NCI-H748 treated with DMSO at 0.1 percent for 48 hours (cell line): ENCODE results near the gene CABP1.
"Not testable (repeated sequence)": the region's sequence is repeated elsewhere in the genome, so short reads cannot be mapped to it uniquely, and the experiment has no call there.

Source experiments
- DNase-seq: peaks from one replicate; lab custom pipeline; 2025; lab: John Stamatoyannopoulos, UW

CABP1 gene

DNA sequence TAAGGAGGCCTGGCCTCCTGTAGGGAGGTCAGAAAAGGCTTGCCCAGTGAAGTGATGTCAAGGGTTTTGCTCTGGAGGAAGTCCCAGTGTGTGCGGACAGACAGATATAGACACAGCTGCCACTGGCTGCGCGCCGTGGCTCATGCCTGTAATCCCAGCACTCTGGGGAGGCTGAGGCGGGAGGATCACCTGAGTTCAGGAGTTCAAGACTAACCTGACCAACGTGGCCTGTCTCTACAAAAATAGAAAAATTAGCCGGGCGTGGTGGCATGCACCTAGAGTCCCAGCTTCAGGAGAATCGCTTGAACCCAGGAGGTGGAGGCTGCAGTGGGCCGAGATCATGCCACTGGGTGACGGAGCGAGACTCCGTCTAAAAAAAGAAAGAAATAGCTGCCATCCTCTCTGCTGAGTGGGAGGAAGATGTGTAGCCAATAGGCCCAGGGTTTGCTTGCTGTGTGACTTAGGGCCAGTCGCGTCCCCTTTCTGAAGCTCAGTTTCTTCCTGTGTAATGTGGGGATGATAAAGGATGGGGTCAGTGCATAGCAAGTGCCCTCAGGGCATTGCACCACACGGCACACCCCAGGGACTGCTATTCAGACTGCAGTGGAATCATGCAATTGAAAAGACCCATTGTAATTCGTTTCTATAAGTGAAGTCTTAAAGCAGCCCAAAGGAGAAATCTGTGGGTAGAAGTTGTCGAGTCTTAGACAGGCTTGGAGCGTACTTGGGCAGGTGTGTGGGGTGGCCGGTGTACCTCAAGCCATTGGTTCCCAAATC, 27.9 kb downstream of the CABP1 start:
- no peak for DNase-seq

DNA sequence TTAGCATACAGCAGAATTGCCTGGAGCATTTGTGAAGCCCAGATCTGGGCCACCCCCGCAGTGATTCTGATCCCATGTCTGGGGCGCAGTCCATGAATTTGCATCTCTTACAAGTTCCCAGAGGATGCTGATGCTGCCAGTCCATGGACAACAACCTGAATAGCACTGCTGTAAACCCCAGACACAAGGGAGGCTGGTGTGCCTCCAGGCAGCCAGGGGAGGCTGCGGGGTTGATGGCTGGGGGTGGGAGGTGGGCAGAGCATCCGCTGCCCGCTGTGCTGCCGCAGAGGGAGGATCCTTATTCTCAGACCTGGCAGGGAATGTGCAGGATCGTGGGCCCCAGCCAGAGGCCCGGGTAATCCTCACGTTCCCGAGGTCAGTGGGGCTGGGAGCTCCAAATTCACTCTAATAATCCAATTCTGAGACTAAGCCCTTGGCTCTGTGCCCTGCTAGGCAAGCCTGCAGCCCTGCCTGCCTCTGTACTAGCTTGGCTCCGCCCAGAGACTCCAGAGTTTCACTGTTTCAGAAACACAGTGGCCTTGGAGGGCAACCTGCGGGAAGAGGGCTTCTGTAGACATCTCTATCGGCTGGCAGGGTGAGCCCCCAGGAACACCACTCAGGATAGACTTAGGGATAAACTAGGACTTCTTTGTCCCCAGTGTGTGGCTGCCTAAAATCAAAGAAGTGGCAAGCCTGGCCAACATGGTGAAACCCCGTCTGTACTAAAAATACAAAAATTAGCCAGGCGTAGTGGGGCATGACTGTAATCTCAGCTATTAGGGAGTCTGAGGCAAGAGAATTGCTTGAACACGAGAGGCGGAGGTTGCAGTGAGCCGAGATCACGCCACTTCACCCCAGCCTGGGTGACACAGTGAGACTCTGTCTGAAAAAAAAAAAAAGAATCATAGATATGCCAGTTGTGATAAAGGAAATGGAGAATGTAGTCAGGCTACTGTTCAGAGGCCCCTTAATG, 28.7 kb downstream of the CABP1 start:
- DNase-seq = no peak

DNA sequence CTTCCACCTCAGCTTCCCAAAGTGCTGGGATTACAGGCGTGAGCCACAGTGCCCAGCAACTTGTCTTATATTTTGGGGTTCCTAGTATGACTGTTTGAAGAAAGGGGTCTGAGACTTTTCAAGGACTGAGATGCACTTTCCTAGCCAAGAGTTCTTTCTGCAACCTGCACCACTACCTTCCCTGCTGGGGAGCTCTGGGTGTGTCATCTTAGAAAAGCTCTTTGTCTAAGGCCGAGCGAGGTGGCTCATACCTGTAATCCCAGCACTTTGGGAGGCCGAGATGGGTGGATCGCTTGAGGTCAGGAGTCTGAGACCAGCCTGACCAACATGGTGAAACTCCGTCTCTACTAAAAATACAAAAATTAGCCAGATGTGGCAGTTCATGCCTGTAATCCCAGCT, 29.8 kb downstream of the CABP1 start:
- DNase-seq = not testable (repeated sequence)

DNA sequence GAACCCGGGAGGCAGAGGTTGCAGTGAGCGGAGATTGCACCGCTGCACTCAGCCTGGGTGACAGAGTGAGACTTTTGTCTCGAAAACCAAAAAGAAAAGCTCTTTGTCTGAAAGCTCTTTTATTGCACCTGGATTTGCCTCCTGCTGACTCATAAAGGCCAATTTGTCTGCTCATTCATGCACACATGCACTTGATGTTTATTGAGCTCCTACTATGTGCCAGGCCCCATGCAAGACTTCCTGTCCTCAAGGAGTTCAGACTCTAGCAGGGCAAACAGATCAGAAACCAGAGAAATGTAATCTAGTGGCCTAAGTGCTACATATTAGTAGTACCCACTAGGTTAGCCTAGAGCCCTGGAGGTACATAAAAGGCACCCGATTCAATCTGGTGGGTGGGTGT, 30.2 kb downstream of the CABP1 start:
- no peak for DNase-seq

DNA sequence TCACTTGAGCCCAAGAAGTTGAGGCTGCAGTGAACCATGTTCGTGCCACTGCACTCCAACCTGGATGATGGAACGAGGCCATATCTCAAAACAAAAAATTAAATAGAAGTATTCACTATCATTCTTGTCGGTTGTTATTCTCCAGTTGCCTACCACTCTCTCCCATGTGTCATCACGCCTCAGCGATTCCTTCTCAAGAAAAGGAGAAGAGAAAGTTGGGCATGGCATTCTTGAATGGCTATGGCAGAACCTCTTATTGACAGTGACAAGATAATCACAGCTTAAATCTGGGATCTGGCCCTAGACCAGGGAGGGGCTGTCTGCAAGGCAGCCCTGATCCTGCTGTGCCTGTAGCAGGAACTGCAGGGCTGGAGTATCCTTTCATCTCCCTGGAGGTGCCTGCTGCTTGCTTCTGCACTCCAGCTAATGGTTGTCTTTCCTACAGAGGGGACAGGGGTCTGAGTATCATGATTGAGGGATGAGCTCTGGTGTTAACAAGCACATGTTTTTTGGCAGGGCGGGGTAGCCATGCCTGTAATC, 33.7 kb downstream of the CABP1 start:
- no peak for DNase-seq

DNA sequence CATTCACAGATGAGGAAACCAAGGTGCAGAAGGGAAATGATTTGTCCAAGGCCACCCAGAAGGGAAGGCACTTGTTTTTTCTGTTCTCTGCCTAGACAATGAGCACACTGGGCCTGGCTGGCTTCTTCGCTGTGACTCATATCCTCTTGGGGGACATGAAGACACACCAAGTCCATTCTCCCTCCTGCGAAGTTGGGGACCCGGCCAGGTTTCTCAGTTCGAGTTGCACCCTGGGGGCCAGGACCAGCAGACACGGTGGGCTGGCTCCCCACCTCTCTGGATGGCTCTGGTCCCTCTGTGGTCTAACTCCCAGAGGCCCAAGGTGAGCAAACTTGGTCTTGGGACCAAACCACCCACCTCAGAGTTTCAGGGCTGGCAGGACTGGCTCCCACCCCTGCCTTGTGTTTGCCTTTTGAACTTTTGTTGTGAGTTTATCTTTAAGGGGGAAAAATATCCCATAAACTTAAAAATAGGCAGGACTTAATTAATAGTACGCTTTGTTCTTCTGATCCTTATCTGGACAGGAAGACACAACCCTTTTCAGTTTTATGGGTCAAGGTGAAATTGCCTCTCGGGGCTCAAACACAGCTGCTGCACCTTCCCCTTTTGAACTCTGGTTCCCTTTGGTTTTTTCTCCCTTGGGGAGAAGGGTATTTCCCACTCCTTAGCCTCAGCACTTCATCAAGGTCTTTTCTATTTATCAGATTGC, 37.5 kb downstream of the CABP1 start:
- no peak for DNase-seq

DNA sequence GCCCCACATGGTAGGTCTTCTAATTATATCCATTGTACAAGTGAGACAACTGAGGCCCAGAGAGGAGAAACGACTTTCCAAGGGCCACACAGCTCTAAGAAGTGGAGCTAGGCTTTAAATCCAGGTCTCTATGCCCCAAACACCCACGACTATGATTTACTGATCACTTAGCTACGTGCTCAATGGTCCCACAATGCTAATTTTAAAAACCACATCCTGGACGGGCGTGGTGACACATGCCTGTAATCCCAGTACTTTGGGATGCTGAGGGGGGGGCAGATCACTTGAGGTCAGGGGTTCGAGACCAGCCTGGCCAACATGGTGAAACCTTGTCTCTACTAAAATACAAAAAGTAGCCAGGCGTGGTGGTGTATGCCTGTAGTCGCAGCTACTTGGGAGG, 38.1 kb downstream of the CABP1 start:
- DNase-seq = no peak

DNA sequence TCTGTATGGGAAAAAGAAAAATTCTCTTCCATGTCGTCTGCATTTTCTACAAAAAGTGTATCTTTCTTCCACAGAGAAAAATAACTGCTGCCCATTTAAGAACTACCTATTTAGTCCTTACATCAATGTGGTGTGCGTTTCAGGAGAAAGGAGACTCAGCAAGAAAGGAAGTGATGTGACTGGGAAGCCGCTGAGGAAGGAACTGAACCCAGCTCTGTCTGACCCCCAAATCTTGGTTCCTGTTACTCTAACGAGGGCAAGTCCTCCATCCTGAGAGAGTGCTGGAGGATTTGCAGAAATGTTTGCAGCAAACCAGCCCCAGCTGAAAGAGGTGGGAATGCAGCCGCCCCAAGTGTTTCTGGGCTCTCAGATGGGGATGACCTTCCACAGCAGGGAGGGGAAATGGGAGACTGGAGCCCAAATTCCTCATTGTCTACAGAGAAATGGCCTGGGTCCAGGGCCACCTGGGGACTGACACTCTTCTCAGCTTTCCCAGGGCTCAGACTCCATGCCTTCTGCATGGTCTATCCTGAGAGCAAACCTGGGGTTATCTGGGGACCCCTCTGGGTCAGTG, 39.8 kb downstream of the CABP1 start:
- no peak for DNase-seq

DNA sequence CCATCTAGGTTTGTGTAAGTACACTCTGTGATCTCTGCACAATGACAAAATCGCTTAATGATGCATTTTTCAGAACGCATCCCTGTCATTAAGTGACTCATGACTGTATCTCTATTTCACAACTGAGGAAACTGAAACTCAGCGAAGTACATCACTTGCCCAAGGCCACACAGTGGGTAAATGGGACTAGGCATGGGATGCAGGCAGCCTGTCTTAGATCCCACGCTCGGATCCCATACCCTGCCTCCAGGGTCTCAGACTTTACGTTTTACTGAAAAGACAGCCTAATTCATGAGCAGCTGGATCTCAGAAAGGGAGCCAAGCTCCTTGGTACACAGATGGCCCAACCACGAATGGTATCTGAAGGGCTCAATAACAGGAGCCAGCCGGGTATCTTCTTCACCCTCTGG, 44.1 kb downstream of the CABP1 start:
- no peak for DNase-seq

- no peak for DNase-seq
Measured at GRCh38 chr12:120685522-120685921, 45.1 kb downstream of the CABP1 start.

GRCh38 chr12:120686151-120686689, 45.8 kb downstream of the CABP1 start:
- peak; percentile 96 for DNase-seq

GRCh38 chr12:120686690-120687577, 46.5 kb downstream of the CABP1 start, which contains the start of gene MLEC:
Gene MLEC (plus strand): TSS chr12:120687149. CDS start chr12:120687297, 148 bp downstream.
- peak; percentile 96 for DNase-seq

- DNase-seq = no peak
Measured at GRCh38 chr12:120687578-120688289, 47.3 kb downstream of the CABP1 start.

- DNase-seq = no peak
Measured at GRCh38 chr12:120688527-120689071, 48.2 kb downstream of the CABP1 start.

DNA sequence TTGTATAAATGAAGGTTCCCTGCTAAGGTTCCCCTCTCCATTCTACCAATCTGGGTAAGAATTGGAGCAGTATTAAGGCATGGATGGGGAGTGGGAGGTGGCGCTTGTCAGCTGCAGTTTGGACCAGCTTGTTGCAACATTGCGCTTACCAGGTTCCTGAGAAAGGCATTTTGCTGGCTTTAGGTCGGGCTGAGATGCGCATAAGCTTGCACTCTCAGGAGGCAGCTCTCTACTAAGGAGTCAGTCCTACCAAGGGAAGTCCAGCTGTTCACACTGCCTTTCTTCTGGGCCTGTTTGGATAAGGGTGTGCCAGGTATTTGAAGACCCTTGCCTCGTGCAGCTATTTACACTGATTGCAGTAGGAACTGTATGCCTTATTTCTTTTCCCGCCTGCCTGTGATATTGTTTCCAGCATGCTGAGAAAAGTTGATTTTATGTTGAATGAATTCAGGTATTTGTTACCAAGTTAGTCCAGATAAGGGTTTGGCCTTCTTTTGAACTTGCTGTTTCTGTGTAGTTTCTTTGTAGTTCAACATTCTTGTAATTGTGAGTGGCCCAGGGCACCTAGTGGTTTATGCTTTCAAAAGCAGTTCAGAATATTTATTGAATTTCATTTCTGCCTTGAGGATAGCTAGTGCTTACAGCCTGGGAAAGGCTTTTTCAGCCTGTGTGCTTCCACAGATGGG, 49.1 kb downstream of the CABP1 start:
- no peak for DNase-seq

- DNase-seq = no peak
Measured at GRCh38 chr12:120690083-120690450, 49.6 kb downstream of the CABP1 start.

DNA sequence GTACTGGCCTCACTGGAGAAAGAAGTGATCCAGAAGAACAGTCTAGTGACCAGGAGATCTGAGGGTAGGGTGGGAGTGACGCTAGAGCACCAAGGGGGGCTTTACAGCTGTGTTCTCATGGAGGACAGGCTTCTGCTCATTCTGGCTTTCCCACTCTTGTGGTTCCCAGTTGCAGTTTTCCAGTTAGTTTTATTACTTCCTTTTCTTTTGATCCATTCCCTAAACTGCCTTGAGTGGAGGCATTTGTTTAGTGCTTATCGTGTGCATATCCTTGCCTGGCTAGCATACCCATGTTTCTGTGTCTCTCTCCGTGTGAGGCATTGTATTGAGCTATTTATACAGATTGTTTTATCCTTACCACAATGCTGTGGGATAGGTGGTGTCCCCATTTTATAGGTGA, 50.6 kb downstream of the CABP1 start:
- no peak for DNase-seq

- no peak for DNase-seq
Measured at GRCh38 chr12:120692524-120693033, 52.2 kb downstream of the CABP1 start.

DNA sequence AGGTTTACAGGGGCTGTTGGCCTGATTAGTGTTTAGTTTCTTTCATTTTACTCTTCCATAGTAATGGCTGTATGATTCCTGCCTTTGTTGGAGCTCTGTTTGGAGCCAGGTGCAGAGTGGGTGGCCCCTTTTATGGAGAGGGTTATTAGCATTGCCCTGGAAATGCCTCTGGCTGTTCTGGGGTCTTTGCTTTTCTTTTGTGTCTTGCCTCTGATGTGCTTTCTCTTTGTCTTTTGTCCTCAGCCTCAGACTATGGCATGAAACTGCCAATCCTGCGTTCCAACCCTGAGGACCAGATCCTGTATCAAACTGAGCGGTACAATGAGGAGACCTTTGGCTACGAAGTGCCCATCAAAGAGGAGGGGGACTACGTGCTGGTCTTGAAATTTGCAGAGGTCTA, 53.4 kb downstream of the CABP1 start:
- DNase-seq = no peak
